Measurements from ENCODE around the gene PCP4L1.

The PCP4L1 gene

GRCh38 chr1:161330346-161330745 lies 71.8 kb downstream of the PCP4L1 start:
- POLR2A ChIA-PET, result no interaction called here
- Histone ChIP-seq H3K4me1 (ENCODE audit: control insufficient read depth, insufficient read depth, low read length) (no peaks in the 10 kb centered on the region), H3K4me3 (ENCODE audit: low read depth, low read length) (no peak overlapping the region), H3K27ac (ENCODE audit: extremely low read depth, low read depth, low read length) (no peak overlapping the region), H3K36me3 (ENCODE audit: control insufficient read depth in 2 of 2, insufficient read depth in 1 of 2, low read length in 2 of 2) (peaks cover 71 to 89% of the 10 kb centered on the region in 2 experiments), H3K9me3 (ENCODE audit: control insufficient read depth, insufficient read depth, low read depth, low read length) (no peaks in the 10 kb centered on the region)
- TF ChIP-seq SCRT2 (tag by site-specific recombination; IDR thresholded peaks at IDR 0.05) (peak; percentile 59; the same call in 1 of the 2 replicates), OSR2 (tag by site-specific recombination; IDR thresholded peaks at IDR 0.05) (no peak)
- CTCF ChIA-PET, result interaction anchor here (0.7 kb wide), 1 partner anchor 138 kb away, joined by 5 read pairs; no protein-coding TSS in a partner anchor

- Histone ChIP-seq H3K4me3 (ENCODE audit: low read depth, low read length) (no peak overlapping the region), H3K36me3 (ENCODE audit: control insufficient read depth in 2 of 2, insufficient read depth in 1 of 2, low read length in 2 of 2) (peaks cover 68 to 94% of the 10 kb centered on the region in 2 experiments), H3K9me3 (ENCODE audit: control insufficient read depth, insufficient read depth, low read depth, low read length) (no peaks in the 10 kb centered on the region), H3K4me1 (ENCODE audit: control insufficient read depth, insufficient read depth, low read length) (no peaks in the 10 kb centered on the region), H3K27ac (ENCODE audit: extremely low read depth, low read depth, low read length) (no peak overlapping the region)
- CTCF ChIA-PET, result interaction anchor here (0.6 to 1.3 kb wide), 2 partner anchors 12 to 121 kb away, joined by 3 read pairs; no protein-coding TSS in a partner anchor
- POLR2A ChIA-PET, result interaction anchor here (0.7 kb wide), 1 partner anchor 19 kb away, joined by 4 read pairs; no protein-coding TSS in a partner anchor
- TF ChIP-seq MYNN (tag by site-specific recombination; IDR thresholded peaks at IDR 0.05; ENCODE audit: borderline replicate concordance) (no peak), YY2 (tag by site-specific recombination; IDR thresholded peaks at IDR 0.05) (no peak), ZNF146 (tag by site-specific recombination; IDR thresholded peaks at IDR 0.05) (peak; percentile 60; the same call in 1 of the 2 replicates)
Observed at GRCh38 chr1:161333166-161333565, 74.6 kb downstream of the PCP4L1 start.

All from HEK293 (cell line).